ELF-1 (cell line): ENCODE data around the gene GK.
"Not testable (repeated sequence)": the region's sequence is repeated elsewhere in the genome, so short reads cannot be mapped to it uniquely, and the experiment has no call there.

Source experiments
- DNase-seq: peaks from one replicate; pipeline ENCODE4 v3.0.0-alpha.2; 2016; ENCODE audit warnings: low read depth, low spot score

Gene GK

GRCh38 chrX:30706216-30706775, 53.1 kb downstream of the GK start:
- DNase-seq = no peak

- no peak for DNase-seq
Measured at GRCh38 chrX:30712214-30712613, 59.0 kb downstream of the GK start.

- DNase-seq = peak; percentile 81
Measured at GRCh38 chrX:30713061-30713525, 59.9 kb downstream of the GK start.

GRCh38 chrX:30714138-30714537, 60.9 kb downstream of the GK start:
- DNase-seq = no peak

GRCh38 chrX:30715976-30716375, 62.8 kb downstream of the GK start:
- no peak for DNase-seq

GRCh38 chrX:30733852-30734660, 80.8 kb downstream of the GK start:
- DNase-seq = no peak

- DNase-seq = no peak
Measured at GRCh38 chrX:30734782-30735181, 81.6 kb downstream of the GK start.

GRCh38 chrX:30735839-30736238, 82.6 kb downstream of the GK start:
- DNase-seq = peak; percentile 86

GRCh38 chrX:30741545-30741944, 88.3 kb downstream of the GK start:
- no peak for DNase-seq

GRCh38 chrX:30748342-30748960, 95.2 kb downstream of the GK start:
- DNase-seq = peak; percentile 6

- no peak for DNase-seq
Measured at GRCh38 chrX:30751497-30751896, 98.3 kb downstream of the GK start.

GRCh38 chrX:30762755-30763154, 109.5 kb downstream of the GK start:
- DNase-seq = no peak

- not testable (repeated sequence) for DNase-seq
Measured at GRCh38 chrX:30773764-30774163, 120.5 kb downstream of the GK start.

- no peak for DNase-seq
Measured at GRCh38 chrX:30777575-30777974, 124.4 kb downstream of the GK start.

- no peak for DNase-seq
Measured at GRCh38 chrX:30779453-30780030, 126.3 kb downstream of the GK start.
